Thyroid gland (tissue), 4 donors: Measurements from ENCODE around the gene BCAS3. TPM values are rescaled to one million over a fixed set of nuclear protein-coding genes. Genes with fewer than 3 reads are reported as not detected.
"Not testable (repeated sequence)": the region's sequence is repeated elsewhere in the genome, so short reads cannot be mapped to it uniquely, and the experiment has no call there.

Experiments
- DNase-seq, 2 donors: peaks; one replicate each; pipeline ENCODE4 v3.0.0-alpha.2; 2019
- H3K27ac ChIP-seq, 3 donors: fragments of 200-600 bp; sonication (generic); 1 replicate in 2 of 3; 2 replicates in 1 of 3; pipeline ENCODE4 v1.5.1; 2016 to 2019; ENCODE audit warnings: mild to moderate bottlenecking in 1 of 3, moderate library complexity in 1 of 3
- H3K27me3 ChIP-seq: fragments of 200-600 bp; sonication (generic); one replicate; pipeline ENCODE4 v1.5.1; 2019
- H3K36me3 ChIP-seq, 2 donors: fragments of 200-600 bp; sonication (generic); one replicate each; pipeline ENCODE4 v1.5.1; 2016 to 2019
- H3K4me1 ChIP-seq, 2 donors: fragments of 200-600 bp; sonication (generic); one replicate each; pipeline ENCODE4 v1.5.1; 2017 to 2019
- H3K4me3 ChIP-seq, 3 donors: fragments of 200-600 bp; sonication (generic); replicated peaks in 1 of 3; 1 replicate in 2 of 3; 2 replicates in 1 of 3; pipeline ENCODE4 v1.5.1; 2016; ENCODE audit warnings: mild to moderate bottlenecking in 1 of 3
- H3K9me3 ChIP-seq: fragments of 200-600 bp; sonication (generic); one replicate; pipeline ENCODE4 v1.5.1; 2017
- CTCF ChIP-seq, 6 experiments: fragments of 200-600 bp in 3 of 6; fragments of 450-650 bp in 3 of 6; sonication (generic) in 3 of 6; IDR thresholded peaks; one replicate each; pipeline ENCODE4 v1.5.1; 2016 to 2019; ENCODE audit warnings: antibody characterized with exemption in 6 of 6, mild to moderate bottlenecking in 2 of 6, inconsistent platforms in 1 of 6, moderate library complexity in 1 of 6
- POLR2A ChIP-seq, 2 donors: fragments of 450-650 bp; IDR thresholded peaks; one replicate each; pipeline ENCODE4 v1.6.1; 2017; ENCODE audit warnings: antibody characterized with exemption in 2 of 2, mild to moderate bottlenecking in 2 of 2, moderate library complexity in 1 of 2
- WGBS, 2 donors: methylation state at CpG; one replicate each; pipeline ENCODE4 v1.1.5; 2017; 5-methylcytosine and 5-hydroxymethylcytosine counted together
- intact Hi-C: fragments of 100-400 bp; cut with DNase I; formaldehyde crosslinking; loops from one replicate; pipeline ENCODE4 v1.15.1; 2023
- total RNA-seq, 4 donors: library from RNA; depleted of rRNA; stranded (reverse); fragments of >200 nt; gene quantifications; one replicate each; pipeline ENCODE4 v1.2.3, GENCODE V29; 2016

The BCAS3 gene
- total RNA-seq, 4 donors from 2014 or later, result 41.8 to 78.7 (median 51.6) TPM

GRCh38 chr17:60809421-60809820 lies 131.8 kb downstream of the BCAS3 start:
- no peaks in the 10 kb centered on the region for H3K9me3 ChIP-seq
- TF ChIP-seq CTCF (IDR thresholded peaks at IDR 0.05) (no peak), POLR2A (IDR thresholded peaks at IDR 0.05) (no peak)
- no peak overlapping the region for H3K4me3 ChIP-seq
- DNase-seq, result no peak
- WGBS, 2 donors, result 91 to 93% methylated on average over 1 of the region's 1 CpG
- H3K27ac ChIP-seq, result no peak overlapping the region
- intact Hi-C loops, result no loop called here
- H3K36me3 ChIP-seq, result peaks cover 0 to 4% of the 10 kb centered on the region in 2 donors
- no peaks in the 10 kb centered on the region for H3K4me1 ChIP-seq
- no peaks in the 10 kb centered on the region for H3K27me3 ChIP-seq

GRCh38 chr17:60814941-60815340 lies 137.3 kb downstream of the BCAS3 start:
- 81 to 89% methylated on average over 2 of the region's 2 CpGs for WGBS, 2 donors
- H3K9me3 ChIP-seq, H3K27ac ChIP-seq: not testable (repeated sequence)

GRCh38 chr17:60817192-60817591 lies 139.5 kb downstream of the BCAS3 start:
- TF ChIP-seq CTCF (IDR thresholded peaks at IDR 0.05) (no peak), POLR2A (IDR thresholded peaks at IDR 0.05) (no peak)
- no peak overlapping the region for H3K27ac ChIP-seq
- no peaks in the 10 kb centered on the region for H3K36me3 ChIP-seq
- H3K9me3 ChIP-seq, result no peaks in the 10 kb centered on the region
- H3K4me1 ChIP-seq, result no peaks in the 10 kb centered on the region
- WGBS, 2 donors, result 80 to 83% methylated on average over 1 of the region's 1 CpG
- no peak for DNase-seq
- intact Hi-C loops, result no loop called here
- no peak overlapping the region for H3K4me3 ChIP-seq
- H3K27me3 ChIP-seq, result no peaks in the 10 kb centered on the region

More at GRCh38 chr17:60814941-60815340, 137.3 kb downstream of the BCAS3 start:
- H3K4me3 ChIP-seq, H3K27me3 ChIP-seq, H3K4me1 ChIP-seq, DNase-seq, intact Hi-C loops, H3K36me3 ChIP-seq: not testable (repeated sequence)

GRCh38 chr17:60819447-60820130 lies 141.9 kb downstream of the BCAS3 start:
- intact Hi-C loops, result no loop called here
- no peak overlapping the region for H3K27ac ChIP-seq
- no peak for TF ChIP-seq CTCF (IDR thresholded peaks at IDR 0.05)
- no peak for TF ChIP-seq POLR2A (IDR thresholded peaks at IDR 0.05)
- no peaks in the 10 kb centered on the region for H3K27me3 ChIP-seq
- no peak overlapping the region for H3K4me3 ChIP-seq
- H3K9me3 ChIP-seq, result no peaks in the 10 kb centered on the region
- 97% methylated on average over 4 of the region's 4 CpGs for WGBS, 2 donors
- H3K36me3 ChIP-seq, result no peaks in the 10 kb centered on the region
- DNase-seq, result no peak
- no peaks in the 10 kb centered on the region for H3K4me1 ChIP-seq

- intact Hi-C loops, result no loop called here
Observed at GRCh38 chr17:60823515-60823914, 145.9 kb downstream of the BCAS3 start.

More at GRCh38 chr17:60823515-60823914, 145.9 kb downstream of the BCAS3 start:
- no peaks in the 10 kb centered on the region for H3K27me3 ChIP-seq
- H3K4me3 ChIP-seq, result no peak overlapping the region
- H3K27ac ChIP-seq, result no peak overlapping the region
- H3K36me3 ChIP-seq, result no peaks in the 10 kb centered on the region
- TF ChIP-seq CTCF (IDR thresholded peaks at IDR 0.05), result no peak
- TF ChIP-seq POLR2A (IDR thresholded peaks at IDR 0.05), result no peak
- H3K4me1 ChIP-seq, result no peaks in the 10 kb centered on the region
- H3K9me3 ChIP-seq, result no peaks in the 10 kb centered on the region
- no peak for DNase-seq
- 79 to 84% methylated on average over 5 of the region's 5 CpGs for WGBS, 2 donors
